ENCODE data around the gene SENP1. TPM values are rescaled to one million over a fixed set of nuclear protein-coding genes. Genes with fewer than 3 reads are reported as not detected.

Gene SENP1
- total RNA-seq, 1 donor from 2014 or later, result 31.2 TPM

DNA sequence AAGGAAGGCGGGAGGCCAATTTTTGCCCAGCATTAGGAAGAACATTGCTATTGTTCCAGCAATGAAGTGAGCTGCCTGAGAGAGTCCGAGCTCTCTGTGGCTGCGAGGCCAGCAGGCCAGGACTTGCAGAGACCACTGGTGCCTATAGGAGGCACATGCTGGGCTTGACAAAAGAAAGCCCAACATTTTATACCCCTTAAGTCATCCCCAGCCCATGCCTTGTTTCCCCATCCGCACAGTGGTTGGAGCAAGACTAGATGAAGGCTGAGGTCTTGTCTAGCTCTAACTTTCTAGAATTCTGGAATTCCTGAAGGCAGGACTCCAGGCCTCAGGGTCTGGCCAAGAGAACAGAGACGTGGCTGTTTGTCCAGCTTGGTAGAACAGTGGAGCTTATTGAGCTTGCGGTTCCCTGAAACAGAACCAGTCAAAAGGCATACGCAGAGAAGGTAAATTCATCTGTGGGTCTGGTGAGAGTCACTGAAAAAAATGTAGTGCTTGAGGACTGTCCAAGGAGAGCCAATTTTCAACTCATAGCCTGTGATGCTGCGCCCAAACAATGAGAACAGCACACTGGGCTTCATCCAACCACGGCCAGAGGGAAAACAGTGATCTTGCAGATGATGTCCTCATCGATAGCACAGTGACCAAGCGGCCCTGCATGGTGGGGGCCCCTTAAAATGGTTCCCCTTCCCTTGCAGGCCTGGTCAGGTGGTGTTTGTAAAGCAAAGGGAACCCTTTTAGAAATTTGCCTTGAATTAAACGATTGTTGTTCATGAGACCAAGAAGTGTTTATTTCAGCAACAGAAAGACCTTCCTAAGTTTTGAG is 74.5 kb downstream of the SENP1 start:
- no peak for DNase-seq (ENCODE audit: low spot score)
- no peak overlapping the region for H3K27ac Mint-ChIP-seq (ENCODE audit: unreplicated experiment)
- peaks cover 6% of the 10 kb centered on the region for H3K4me1 Mint-ChIP-seq (ENCODE audit: unreplicated experiment)
- no peak overlapping the region for H3K4me3 Mint-ChIP-seq (ENCODE audit: unreplicated experiment)
- H3K27me3 Mint-ChIP-seq (ENCODE audit: unreplicated experiment), result peaks cover 26% of the 10 kb centered on the region
- H3K36me3 Mint-ChIP-seq (ENCODE audit: low read depth, unreplicated experiment), result no peaks in the 10 kb centered on the region
- TF ChIP-seq, protein P1, sequence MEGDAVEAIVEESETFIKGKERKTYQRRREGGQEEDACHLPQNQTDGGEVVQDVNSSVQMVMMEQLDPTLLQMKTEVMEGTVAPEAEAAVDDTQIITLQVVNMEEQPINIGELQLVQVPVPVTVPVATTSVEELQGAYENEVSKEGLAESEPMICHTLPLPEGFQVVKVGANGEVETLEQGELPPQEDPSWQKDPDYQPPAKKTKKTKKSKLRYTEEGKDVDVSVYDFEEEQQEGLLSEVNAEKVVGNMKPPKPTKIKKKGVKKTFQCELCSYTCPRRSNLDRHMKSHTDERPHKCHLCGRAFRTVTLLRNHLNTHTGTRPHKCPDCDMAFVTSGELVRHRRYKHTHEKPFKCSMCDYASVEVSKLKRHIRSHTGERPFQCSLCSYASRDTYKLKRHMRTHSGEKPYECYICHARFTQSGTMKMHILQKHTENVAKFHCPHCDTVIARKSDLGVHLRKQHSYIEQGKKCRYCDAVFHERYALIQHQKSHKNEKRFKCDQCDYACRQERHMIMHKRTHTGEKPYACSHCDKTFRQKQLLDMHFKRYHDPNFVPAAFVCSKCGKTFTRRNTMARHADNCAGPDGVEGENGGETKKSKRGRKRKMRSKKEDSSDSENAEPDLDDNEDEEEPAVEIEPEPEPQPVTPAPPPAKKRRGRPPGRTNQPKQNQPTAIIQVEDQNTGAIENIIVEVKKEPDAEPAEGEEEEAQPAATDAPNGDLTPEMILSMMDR (IDR thresholded peaks at IDR 0.05; ENCODE audit: unreplicated experiment), result no peak
- no peaks in the 10 kb centered on the region for H3K9me3 Mint-ChIP-seq (ENCODE audit: unreplicated experiment)

DNA sequence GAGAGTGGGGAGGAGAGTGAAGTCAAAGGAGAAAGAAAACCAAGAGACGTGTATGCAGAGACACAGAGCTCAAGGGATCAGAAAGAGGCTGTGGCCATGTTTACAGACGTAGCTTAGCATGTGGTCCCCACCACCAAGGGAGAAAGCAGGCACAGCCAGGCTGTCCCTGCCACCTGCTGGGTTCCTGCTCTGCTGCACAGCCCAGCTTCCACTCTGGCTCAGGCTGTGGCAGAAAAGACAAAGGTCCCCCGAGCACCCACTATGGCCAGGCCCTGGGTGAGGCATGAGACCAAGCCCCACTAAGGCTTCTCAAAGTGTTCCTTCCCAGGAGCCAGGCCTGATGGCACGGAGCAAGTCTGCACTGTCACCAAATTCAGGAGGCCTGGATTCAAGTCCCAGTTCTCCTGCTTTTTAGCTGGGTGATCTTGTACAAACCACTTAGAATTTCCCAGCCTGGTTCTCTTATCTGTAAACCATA is 75.7 kb downstream of the SENP1 start:
- H3K9me3 Mint-ChIP-seq (ENCODE audit: unreplicated experiment), result no peaks in the 10 kb centered on the region
- DNase-seq (ENCODE audit: low spot score), result no peak
- H3K27ac Mint-ChIP-seq (ENCODE audit: unreplicated experiment), result no peak overlapping the region
- TF ChIP-seq, protein P1 (IDR thresholded peaks at IDR 0.05; ENCODE audit: unreplicated experiment), result no peak
- peaks cover 27% of the 10 kb centered on the region for H3K27me3 Mint-ChIP-seq (ENCODE audit: unreplicated experiment)
- H3K4me3 Mint-ChIP-seq (ENCODE audit: unreplicated experiment), result no peak overlapping the region
- H3K36me3 Mint-ChIP-seq (ENCODE audit: low read depth, unreplicated experiment), result no peaks in the 10 kb centered on the region
- H3K4me1 Mint-ChIP-seq (ENCODE audit: unreplicated experiment), result peaks cover 7% of the 10 kb centered on the region

DNA sequence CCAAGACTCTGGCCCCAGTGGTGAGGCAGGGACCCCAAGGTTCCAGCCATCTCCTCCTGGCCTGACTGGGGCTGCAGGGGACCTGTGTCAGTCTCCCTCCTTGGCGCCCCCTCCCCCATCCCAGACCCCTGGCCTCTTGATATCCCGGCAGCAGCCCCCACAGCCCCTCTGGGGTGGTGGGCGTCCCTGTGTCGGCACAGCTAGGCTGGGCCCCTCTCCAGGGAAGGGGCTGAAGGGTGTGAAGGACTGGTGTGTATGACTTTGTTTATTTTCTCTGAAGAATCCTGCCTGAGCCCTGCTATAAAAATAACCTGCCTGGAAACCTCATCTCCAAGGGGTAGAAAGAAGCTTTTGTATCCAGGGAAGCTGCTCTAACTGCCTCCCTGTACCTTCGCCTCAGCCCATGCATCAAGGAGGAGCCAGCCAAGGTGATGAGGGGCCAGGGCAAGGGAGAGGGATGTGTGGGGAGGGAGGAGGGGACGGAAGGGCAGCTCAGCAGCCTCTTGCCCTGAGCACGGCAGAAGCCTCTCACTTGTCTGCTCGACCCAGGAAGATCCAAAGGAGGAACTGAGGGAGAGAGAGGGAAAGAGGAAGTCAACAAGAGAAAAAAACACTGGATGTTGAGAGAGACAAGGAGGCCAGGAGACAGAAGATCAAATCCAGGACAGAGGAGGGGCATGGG is 76.2 kb downstream of the SENP1 start:
- Mint-ChIP-seq H3K27ac (ENCODE audit: unreplicated experiment) (no peak overlapping the region), H3K27me3 (ENCODE audit: unreplicated experiment) (peaks cover 27% of the 10 kb centered on the region), H3K4me3 (ENCODE audit: unreplicated experiment) (no peak overlapping the region), H3K36me3 (ENCODE audit: low read depth, unreplicated experiment) (no peaks in the 10 kb centered on the region), H3K9me3 (ENCODE audit: unreplicated experiment) (no peaks in the 10 kb centered on the region), H3K4me1 (ENCODE audit: unreplicated experiment) (peaks cover 13% of the 10 kb centered on the region)
- TF ChIP-seq, protein P1 (IDR thresholded peaks at IDR 0.05; ENCODE audit: unreplicated experiment), result no peak
- no peak for DNase-seq (ENCODE audit: low spot score)

DNA sequence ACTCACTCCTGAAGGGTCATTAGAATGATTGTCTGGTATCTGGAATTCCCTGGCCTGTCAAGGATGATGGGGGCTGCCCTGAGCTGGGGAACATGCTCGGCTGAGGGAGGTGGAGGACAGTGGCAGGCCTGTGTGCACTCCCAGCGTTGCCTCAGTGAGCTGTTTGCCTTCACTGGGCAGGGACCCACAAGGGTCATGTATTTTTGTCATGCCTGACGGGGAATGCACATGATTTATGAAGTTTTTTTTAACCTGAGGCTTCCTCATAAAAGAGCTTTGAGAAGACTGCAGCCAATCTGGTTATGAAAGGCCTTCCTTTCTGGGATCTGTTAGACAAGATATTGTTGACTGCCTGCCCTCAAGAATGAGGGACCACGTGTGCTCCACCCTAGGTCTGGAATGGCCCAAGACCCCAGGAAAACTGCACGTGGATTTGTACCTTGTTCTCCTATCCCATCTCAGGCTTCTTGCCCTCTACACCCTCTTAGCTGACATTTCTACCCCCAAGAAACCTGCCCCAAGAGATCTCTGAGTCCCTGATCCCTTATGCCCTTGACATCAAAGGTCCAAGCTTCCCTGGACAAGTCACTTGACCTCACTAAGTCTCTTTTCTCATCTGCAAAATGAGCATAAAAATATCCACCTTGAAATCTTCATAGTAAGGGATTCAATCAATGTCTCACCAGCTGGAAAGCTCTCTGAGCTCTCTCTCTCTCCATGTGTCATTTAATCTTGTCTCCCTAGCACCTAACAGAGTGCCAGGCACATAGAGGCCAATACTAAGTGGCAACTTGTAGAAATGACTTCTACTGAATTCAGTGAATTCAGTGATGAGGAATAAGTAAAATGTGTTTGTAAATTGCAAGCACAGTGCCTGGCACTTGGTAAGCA is 77.1 kb downstream of the SENP1 start:
- H3K4me3 Mint-ChIP-seq (ENCODE audit: unreplicated experiment), result no peak overlapping the region
- no peaks in the 10 kb centered on the region for H3K9me3 Mint-ChIP-seq (ENCODE audit: unreplicated experiment)
- peaks cover 16% of the 10 kb centered on the region for H3K4me1 Mint-ChIP-seq (ENCODE audit: unreplicated experiment)
- H3K36me3 Mint-ChIP-seq (ENCODE audit: low read depth, unreplicated experiment), result no peaks in the 10 kb centered on the region
- DNase-seq (ENCODE audit: low spot score), result no peak
- TF ChIP-seq, protein P1 (IDR thresholded peaks at IDR 0.05; ENCODE audit: unreplicated experiment), result no peak
- H3K27ac Mint-ChIP-seq (ENCODE audit: unreplicated experiment), result peak overlapping the region; percentile 75
- peaks cover 32% of the 10 kb centered on the region for H3K27me3 Mint-ChIP-seq (ENCODE audit: unreplicated experiment)

Measured in endothelial cell (in vitro differentiated cells).